PC-3 (cell line): ENCODE measurements around the gene HOXD3.

Source experiments
- CTCF ChIP-seq: fragments of 300-600 bp; sonication (generic); conservative IDR thresholded peaks from 2 replicates; pipeline ENCODE4 v1.5.1; 2017; ENCODE audit warnings: antibody characterized with exemption, low read depth, mild to moderate bottlenecking, low read length
- EZH2 ChIP-seq: fragments of 300-600 bp; sonication (generic); IDR thresholded peaks from one replicate; pipeline ENCODE4 v1.6.1; 2017; ENCODE audit warnings: antibody characterized with exemption, mild to moderate bottlenecking, low read length; ENCODE audit not compliant: unreplicated experiment
- EZH2phosphoT487 ChIP-seq: fragments of 300-600 bp; sonication (generic); IDR thresholded peaks from 2 replicates; pipeline ENCODE4 v1.6.1; 2018; ENCODE audit warnings: mild to moderate bottlenecking, antibody characterized with exemption, low read length, borderline replicate concordance

- no peak for TF ChIP-seq CTCF
- TF ChIP-seq EZH2 = no peak
- no peak for TF ChIP-seq EZH2phosphoT487
Observed at GRCh38 chr2:176154576-176155252, 2.4 kb upstream of the HOXD3 start.
